ENCODE results near the gene NEDD4L. TPM values are rescaled to one million over a fixed set of nuclear protein-coding genes. Genes with fewer than 3 reads are reported as not detected.

Gene NEDD4L
- total RNA-seq, 4 donors from 2014 or later: 44.0 to 104 (median 59.6) TPM

DNA sequence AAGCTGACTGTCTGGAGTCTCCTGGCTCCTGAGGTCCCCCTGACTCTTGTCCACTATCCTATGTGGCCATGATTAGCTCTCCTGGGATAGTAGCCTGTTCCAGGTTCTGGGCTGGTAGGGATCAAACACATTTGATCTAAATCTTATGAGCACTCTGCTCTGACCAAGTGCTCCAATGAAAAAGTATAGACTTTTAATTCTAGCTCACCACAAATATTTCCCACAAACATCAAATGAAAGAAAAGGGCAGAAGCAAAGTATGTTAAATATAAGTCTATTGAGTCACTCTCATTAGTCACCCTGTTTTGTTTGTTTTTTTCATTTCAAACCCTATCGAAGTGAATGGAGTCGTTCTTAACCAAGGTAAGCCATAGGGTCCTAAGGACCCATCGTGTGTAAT, 39.7 kb upstream of the NEDD4L start:
- WGBS: 81% methylated on average over 3 of the region's 3 CpGs
- H3K27ac ChIP-seq: no peak overlapping the region
- TF ChIP-seq, protein P1, sequence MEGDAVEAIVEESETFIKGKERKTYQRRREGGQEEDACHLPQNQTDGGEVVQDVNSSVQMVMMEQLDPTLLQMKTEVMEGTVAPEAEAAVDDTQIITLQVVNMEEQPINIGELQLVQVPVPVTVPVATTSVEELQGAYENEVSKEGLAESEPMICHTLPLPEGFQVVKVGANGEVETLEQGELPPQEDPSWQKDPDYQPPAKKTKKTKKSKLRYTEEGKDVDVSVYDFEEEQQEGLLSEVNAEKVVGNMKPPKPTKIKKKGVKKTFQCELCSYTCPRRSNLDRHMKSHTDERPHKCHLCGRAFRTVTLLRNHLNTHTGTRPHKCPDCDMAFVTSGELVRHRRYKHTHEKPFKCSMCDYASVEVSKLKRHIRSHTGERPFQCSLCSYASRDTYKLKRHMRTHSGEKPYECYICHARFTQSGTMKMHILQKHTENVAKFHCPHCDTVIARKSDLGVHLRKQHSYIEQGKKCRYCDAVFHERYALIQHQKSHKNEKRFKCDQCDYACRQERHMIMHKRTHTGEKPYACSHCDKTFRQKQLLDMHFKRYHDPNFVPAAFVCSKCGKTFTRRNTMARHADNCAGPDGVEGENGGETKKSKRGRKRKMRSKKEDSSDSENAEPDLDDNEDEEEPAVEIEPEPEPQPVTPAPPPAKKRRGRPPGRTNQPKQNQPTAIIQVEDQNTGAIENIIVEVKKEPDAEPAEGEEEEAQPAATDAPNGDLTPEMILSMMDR (IDR thresholded peaks at IDR 0.05): no peak

DNA sequence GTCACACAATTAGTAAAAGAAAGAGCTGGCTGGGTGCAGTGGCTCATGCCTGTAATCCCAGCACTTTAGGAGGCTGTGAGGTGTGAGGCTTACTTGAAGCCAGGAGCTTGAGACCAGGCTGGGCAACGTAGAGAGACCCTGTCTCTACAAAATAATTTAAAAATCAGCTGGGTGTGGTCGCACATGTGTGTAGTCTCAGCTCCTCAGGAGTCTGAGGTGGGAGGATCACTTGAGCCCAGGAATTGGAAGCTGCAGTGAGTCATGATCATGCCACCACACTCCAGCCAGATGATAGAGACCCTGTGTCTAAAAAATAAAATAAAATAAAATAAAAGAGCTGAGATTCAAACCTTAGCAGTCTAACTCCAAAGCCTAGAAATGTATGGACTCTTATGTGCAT, 39.0 kb upstream of the NEDD4L start:
- Histone ChIP-seq H3K4me1 (no peaks in the 10 kb centered on the region), H3K27ac (no peak overlapping the region), H3K4me3 (no peak overlapping the region), H3K9me3 (no peaks in the 10 kb centered on the region), H3K27me3 (no peaks in the 10 kb centered on the region), H3K36me3 (no peaks in the 10 kb centered on the region)
- DNase-seq (ENCODE audit: low spot score in 2 of 2): no peak
- WGBS: 78% methylated on average over 2 of the region's 2 CpGs
- TF ChIP-seq POLR2AphosphoS5 (IDR thresholded peaks at IDR 0.05) (no peak), EP300 (IDR thresholded peaks at IDR 0.05) (no peak), POLR2A (IDR thresholded peaks at IDR 0.05) (no peak)
- TF ChIP-seq, protein P1 (IDR thresholded peaks at IDR 0.05): no peak

More for the DNA sequence above, 39.7 kb upstream of the NEDD4L start:
- no peaks in the 10 kb centered on the region for H3K4me1 ChIP-seq
- no peaks in the 10 kb centered on the region for H3K36me3 ChIP-seq
- H3K27me3 ChIP-seq: no peaks in the 10 kb centered on the region
- H3K4me3 ChIP-seq: no peak overlapping the region
- DNase-seq (ENCODE audit: low spot score in 2 of 2): no peak
- H3K9me3 ChIP-seq: no peaks in the 10 kb centered on the region

DNA sequence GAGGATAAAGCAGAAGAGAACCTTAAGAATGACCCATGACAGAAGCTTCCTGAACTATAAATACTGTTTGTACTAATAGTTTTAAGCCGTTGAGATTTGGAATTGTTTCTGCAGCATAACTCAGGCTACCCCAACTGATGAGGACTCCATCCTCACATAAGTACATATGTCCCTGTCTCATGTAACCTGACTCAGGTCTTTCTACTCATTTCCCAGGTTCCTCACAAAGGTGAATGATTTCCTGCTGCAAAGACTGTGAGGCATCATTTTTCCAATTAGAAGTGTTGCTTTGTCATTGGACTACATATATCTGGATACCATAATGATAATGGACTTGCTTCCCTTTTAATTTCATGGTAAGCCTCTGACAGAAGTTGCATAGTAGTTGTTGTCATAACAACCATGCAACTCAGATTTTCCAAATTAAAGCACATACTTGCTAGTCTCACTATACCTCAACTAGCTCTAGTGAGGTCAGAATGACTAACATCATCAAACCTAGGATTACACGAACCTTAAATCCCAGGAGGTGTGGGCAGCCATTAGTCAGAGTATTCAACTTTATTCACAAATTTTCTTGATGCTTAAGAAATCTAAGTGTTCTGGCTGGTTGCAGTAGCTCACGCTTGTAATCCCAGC, 38.0 kb upstream of the NEDD4L start:
- H3K9me3 ChIP-seq: no peaks in the 10 kb centered on the region
- WGBS: 65% methylated on average over 3 of the region's 3 CpGs
- DNase-seq (ENCODE audit: low spot score in 2 of 2): no peak
- H3K4me3 ChIP-seq: no peak overlapping the region
- no peaks in the 10 kb centered on the region for H3K27me3 ChIP-seq
- H3K27ac ChIP-seq: no peak overlapping the region
- no peaks in the 10 kb centered on the region for H3K36me3 ChIP-seq
- no peak for TF ChIP-seq EP300 (IDR thresholded peaks at IDR 0.05)
- no peaks in the 10 kb centered on the region for H3K4me1 ChIP-seq

DNA sequence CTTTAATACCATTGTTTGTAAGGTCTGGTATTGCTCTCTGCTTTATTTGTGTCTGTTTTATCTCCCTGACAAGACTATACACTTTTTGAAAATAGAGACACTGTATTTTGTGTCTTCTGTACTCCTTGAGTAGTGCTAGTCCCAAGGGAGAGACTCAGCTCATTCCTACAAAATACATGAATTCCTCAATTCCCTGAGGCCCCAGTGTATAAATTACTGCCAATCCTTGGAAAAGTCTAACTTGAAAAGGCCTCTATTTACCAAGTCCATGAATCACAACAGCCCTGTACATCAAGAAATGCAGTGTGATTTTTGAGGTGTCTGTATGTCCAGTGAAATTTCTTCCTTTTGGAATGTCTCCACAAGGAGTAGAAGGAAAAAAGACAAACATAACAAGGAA, 34.9 kb upstream of the NEDD4L start:
- TF ChIP-seq, protein P1 (IDR thresholded peaks at IDR 0.05): no peak
- TF ChIP-seq EP300 (IDR thresholded peaks at IDR 0.05) (no peak), POLR2AphosphoS5 (IDR thresholded peaks at IDR 0.05) (no peak), POLR2A (IDR thresholded peaks at IDR 0.05) (no peak)
- DNase-seq (ENCODE audit: low spot score in 2 of 2): no peak
- Histone ChIP-seq H3K27ac (no peak overlapping the region), H3K4me3 (no peak overlapping the region), H3K4me1 (no peaks in the 10 kb centered on the region), H3K36me3 (no peaks in the 10 kb centered on the region), H3K27me3 (no peaks in the 10 kb centered on the region), H3K9me3 (no peaks in the 10 kb centered on the region)

DNA sequence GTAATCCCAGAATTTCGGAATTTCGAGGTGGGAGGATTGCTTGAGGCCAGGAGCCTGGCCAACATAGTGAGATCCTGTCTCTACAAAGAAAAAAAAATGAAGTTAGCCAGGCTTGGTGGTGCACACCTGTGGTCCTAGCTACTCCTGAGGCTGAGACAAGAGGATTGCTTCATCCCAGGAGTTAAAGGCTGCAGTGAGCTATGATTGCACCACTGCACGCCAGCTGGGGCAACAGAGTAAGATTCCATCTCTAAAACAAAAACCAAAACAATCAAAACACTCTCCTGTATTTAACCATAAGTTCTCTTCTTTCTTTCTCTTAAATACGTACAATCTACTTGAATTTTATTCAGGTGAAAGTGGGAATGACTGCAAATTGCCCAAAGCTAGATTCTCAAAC, 33.8 kb upstream of the NEDD4L start:
- no peak for TF ChIP-seq EP300 (IDR thresholded peaks at IDR 0.05)
- TF ChIP-seq, protein P1 (IDR thresholded peaks at IDR 0.05): no peak
- TF ChIP-seq POLR2AphosphoS5 (IDR thresholded peaks at IDR 0.05): no peak
- TF ChIP-seq POLR2A (IDR thresholded peaks at IDR 0.05): no peak
- 82% methylated on average over 4 of the region's 4 CpGs for WGBS
- no peaks in the 10 kb centered on the region for H3K4me1 ChIP-seq
- H3K27me3 ChIP-seq: no peaks in the 10 kb centered on the region
- H3K4me3 ChIP-seq: no peak overlapping the region
- H3K9me3 ChIP-seq: no peaks in the 10 kb centered on the region
- no peak overlapping the region for H3K27ac ChIP-seq
- no peak for DNase-seq (ENCODE audit: low spot score in 2 of 2)
- no peaks in the 10 kb centered on the region for H3K36me3 ChIP-seq

DNA sequence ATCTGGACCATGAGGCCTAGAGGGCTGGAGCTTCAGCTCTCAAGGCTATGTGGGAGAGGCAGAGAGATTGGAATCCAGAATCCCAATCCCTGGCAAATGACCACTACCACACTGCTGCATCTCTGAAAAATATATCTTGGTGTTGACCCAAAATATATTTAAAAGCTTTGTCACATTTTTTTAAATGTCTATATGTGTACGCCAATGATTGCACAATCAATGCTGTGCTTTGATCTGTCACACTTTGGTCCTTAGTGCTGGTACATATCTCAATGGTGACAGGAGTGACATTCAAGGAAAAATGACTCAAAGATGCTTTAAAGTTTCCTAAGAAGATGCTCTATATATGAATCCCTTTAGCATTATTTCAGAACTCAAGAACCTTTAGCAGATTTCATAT, 31.7 kb upstream of the NEDD4L start:
- H3K9me3 ChIP-seq: no peaks in the 10 kb centered on the region
- no peaks in the 10 kb centered on the region for H3K27me3 ChIP-seq
- H3K4me3 ChIP-seq: no peak overlapping the region
- 95% methylated on average over 1 of the region's 1 CpG for WGBS
- H3K27ac ChIP-seq: no peak overlapping the region
- no peak for DNase-seq (ENCODE audit: low spot score in 2 of 2)
- H3K4me1 ChIP-seq: no peaks in the 10 kb centered on the region
- H3K36me3 ChIP-seq: no peaks in the 10 kb centered on the region
- TF ChIP-seq POLR2AphosphoS5 (IDR thresholded peaks at IDR 0.05) (no peak), EP300 (IDR thresholded peaks at IDR 0.05) (no peak), POLR2A (IDR thresholded peaks at IDR 0.05) (no peak)
- TF ChIP-seq, protein P1 (IDR thresholded peaks at IDR 0.05): no peak
